ENCODE measurements around the gene CDKAL1.

DNA sequence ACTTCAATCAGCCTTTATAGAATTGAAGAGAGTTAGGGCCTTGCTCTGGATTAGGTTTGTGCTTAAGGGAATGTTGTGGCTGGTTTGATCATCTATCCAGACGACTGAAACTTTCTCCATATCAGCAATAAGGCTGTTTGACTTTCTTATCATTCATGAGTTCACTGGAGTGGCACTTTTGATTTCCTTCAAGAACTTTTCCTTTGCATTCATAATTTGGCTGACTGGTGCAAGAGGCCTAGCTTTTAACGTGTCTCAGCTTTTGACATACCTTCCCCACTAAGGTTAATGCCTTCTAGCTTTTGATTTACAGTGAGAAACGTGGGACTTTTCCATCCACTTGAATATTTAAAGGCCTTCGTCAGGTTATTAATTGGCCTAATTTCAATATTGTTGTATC, 461.8 kb downstream of the CDKAL1 start:
- no peak for TF ChIP-seq POLR2AphosphoS5 (IDR thresholded peaks at IDR 0.05; ENCODE audit: control insufficient read depth, insufficient read depth, low read depth, low read length)
- TF ChIP-seq USF2 (CRISPR knock-in tag; IDR thresholded peaks at IDR 0.05) = no peak
- no peak for TF ChIP-seq CTCF (IDR thresholded peaks at IDR 0.05 in 2 of 3, conservative IDR thresholded peaks at IDR 0.05 in 1 of 3; ENCODE audit: insufficient read depth in 2 of 3, low read depth in 1 of 3, low read length in 3 of 3)
- TF ChIP-seq NRF1 (conservative IDR thresholded peaks at IDR 0.05 in 1 of 2, IDR thresholded peaks at IDR 0.05 in 1 of 2) = no peak
- TF ChIP-seq BRCA1 (IDR thresholded peaks at IDR 0.05) = no peak
- no peak for TF ChIP-seq BRCA1 (CRISPR knock-in tag; IDR thresholded peaks at IDR 0.05)
- no peak for TF ChIP-seq PRPF4 (IDR thresholded peaks at IDR 0.05; ENCODE audit: insufficient read depth, low read depth, low read length, poor library complexity, severe bottlenecking)
- no peak for TF ChIP-seq ZNF75A (CRISPR knock-in tag; IDR thresholded peaks at IDR 0.05)
- TF ChIP-seq TFE3 (CRISPR knock-in tag; IDR thresholded peaks at IDR 0.05) = no peak
- TF ChIP-seq RBM34 (IDR thresholded peaks at IDR 0.05; ENCODE audit: borderline replicate concordance, insufficient read depth, low read length) = no peak
- TF ChIP-seq SP2 (IDR thresholded peaks at IDR 0.05; ENCODE audit: extremely low read depth, low read depth, low read length, poor library complexity, severe bottlenecking) = no peak
- TF ChIP-seq NKRF (IDR thresholded peaks at IDR 0.05; ENCODE audit: borderline replicate concordance) = no peak

All from K562 (cell line).